Colonic mucosa (tissue), 4 donors: ENCODE data around the gene MS4A18. TPM values are rescaled to one million over a fixed set of nuclear protein-coding genes. Genes with fewer than 3 reads are reported as not detected.

ENCODE experiments used
- DNase-seq: peaks from one replicate; pipeline ENCODE4 v3.0.0-alpha.2; 2020
- H3K27ac ChIP-seq: fragments of 200-600 bp; one replicate; pipeline ENCODE4 v1.8.0; 2021
- H3K27me3 ChIP-seq: fragments of 200-600 bp; one replicate; pipeline ENCODE4 v1.8.0; 2021
- H3K36me3 ChIP-seq: fragments of 200-600 bp; one replicate; pipeline ENCODE4 v1.8.0; 2021
- H3K4me1 ChIP-seq: fragments of 200-600 bp; one replicate; pipeline ENCODE4 v1.8.0; 2021; ENCODE audit warnings: mild to moderate bottlenecking
- H3K4me3 ChIP-seq: fragments of 200-600 bp; one replicate; pipeline ENCODE4 v1.8.0; 2021
- H3K9ac ChIP-seq, 2 donors: one replicate each; pipeline ENCODE4 v1.7.0; 2013; ENCODE audit warnings: control low read depth in 2 of 2, low read depth in 2 of 2, low read length in 2 of 2
- H3K9me3 ChIP-seq: fragments of 200-600 bp; one replicate; pipeline ENCODE4 v1.8.0; 2021
- intact Hi-C: fragments of 100-400 bp; cut with DNase I; formaldehyde crosslinking; loops from one replicate; pipeline ENCODE4 v1.14.1; 2022
- total RNA-seq, 2 donors: library from RNA; stranded (reverse); fragmentation: NEBNext Ultra II Directional in 1 of 2; extraction: Animal tissue kit (Norgen Biotek cat#: 25700) in 1 of 2; gene quantifications; one replicate each; pipeline ENCODE4 v1.2.1, GENCODE V29; 2021
- TF ChIP-seq, protein P1 (sequence below): fragments of 200-600 bp; IDR thresholded peaks from one replicate; pipeline ENCODE4 v1.8.0; 2022; ENCODE audit warnings: antibody characterized with exemption, mild to moderate bottlenecking
- donor health status: healthy.
- donor health status: DM: no; HTN: no; CAD: no.
- donor health status: DM: no; HTN: no; CAD: no.

Gene MS4A18
- total RNA-seq, 2 donors from 2014 or later: not detected

GRCh38 chr11:60791153-60791933 is 66.8 kb downstream of the MS4A18 start:
- Histone ChIP-seq H3K9ac (no peak overlapping the region), H3K27me3 (no peaks in the 10 kb centered on the region), H3K36me3 (no peaks in the 10 kb centered on the region), H3K9me3 (no peaks in the 10 kb centered on the region), H3K4me3 (no peak overlapping the region), H3K27ac (no peak overlapping the region), H3K4me1 (no peaks in the 10 kb centered on the region)
- no peak for DNase-seq
- intact Hi-C loops: no loop called here
- TF ChIP-seq, protein P1, sequence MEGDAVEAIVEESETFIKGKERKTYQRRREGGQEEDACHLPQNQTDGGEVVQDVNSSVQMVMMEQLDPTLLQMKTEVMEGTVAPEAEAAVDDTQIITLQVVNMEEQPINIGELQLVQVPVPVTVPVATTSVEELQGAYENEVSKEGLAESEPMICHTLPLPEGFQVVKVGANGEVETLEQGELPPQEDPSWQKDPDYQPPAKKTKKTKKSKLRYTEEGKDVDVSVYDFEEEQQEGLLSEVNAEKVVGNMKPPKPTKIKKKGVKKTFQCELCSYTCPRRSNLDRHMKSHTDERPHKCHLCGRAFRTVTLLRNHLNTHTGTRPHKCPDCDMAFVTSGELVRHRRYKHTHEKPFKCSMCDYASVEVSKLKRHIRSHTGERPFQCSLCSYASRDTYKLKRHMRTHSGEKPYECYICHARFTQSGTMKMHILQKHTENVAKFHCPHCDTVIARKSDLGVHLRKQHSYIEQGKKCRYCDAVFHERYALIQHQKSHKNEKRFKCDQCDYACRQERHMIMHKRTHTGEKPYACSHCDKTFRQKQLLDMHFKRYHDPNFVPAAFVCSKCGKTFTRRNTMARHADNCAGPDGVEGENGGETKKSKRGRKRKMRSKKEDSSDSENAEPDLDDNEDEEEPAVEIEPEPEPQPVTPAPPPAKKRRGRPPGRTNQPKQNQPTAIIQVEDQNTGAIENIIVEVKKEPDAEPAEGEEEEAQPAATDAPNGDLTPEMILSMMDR: no peak

DNA sequence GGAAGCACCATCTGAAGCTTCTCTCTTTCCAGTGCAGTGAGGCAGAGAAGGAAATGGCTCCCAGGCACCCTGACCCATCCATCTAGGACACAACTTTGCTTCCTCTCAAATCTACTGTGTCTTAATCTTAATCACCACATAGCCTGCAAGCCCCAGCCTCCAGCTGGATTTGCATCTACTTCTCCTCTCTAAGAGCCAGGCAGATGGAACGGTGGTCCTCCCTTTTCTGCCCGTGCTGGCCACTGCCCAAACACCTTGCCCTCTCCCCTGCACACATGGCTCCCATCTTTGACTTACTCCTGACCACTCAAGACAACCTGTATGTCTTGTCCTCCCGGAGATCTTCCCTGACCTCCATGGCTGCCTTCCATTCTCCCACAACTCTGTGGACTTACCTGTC is 68.0 kb downstream of the MS4A18 start:
- Histone ChIP-seq H3K4me3 (no peak overlapping the region), H3K27ac (no peak overlapping the region), H3K36me3 (no peaks in the 10 kb centered on the region), H3K4me1 (no peaks in the 10 kb centered on the region), H3K27me3 (no peaks in the 10 kb centered on the region), H3K9ac (no peak overlapping the region), H3K9me3 (no peaks in the 10 kb centered on the region)
- intact Hi-C loops: no loop called here
- TF ChIP-seq, protein P1: no peak
- DNase-seq: no peak

Other genes starting within 250 kb of the MS4A18 start
- 100 to 1,000 TPM in 1 of 2 donors, 10 to 100 TPM in 1; 46.5 to 445 TPM for gene MS4A12, start 231.9 kb upstream of the MS4A18 start, total RNA-seq
- not detected for gene MS4A13, start 209.3 kb upstream of the MS4A18 start, total RNA-seq
- gene MS4A8, start 25.1 kb upstream of the MS4A18 start, total RNA-seq: 10 to 100 TPM in 1 of 2 donors, 1 to 10 TPM in 1; 6.3 to 24.0 TPM
- under 1 TPM in 1 of 2 donors, not detected in 1; 0.13 TPM for gene MS4A15, start 32.1 kb downstream of the MS4A18 start, total RNA-seq
- gene MS4A10, start 60.6 kb downstream of the MS4A18 start, total RNA-seq: under 1 TPM; 0.10 to 0.66 TPM
- 10 to 100 TPM; 10.9 to 32.1 TPM for gene CCDC86, start 117.4 kb downstream of the MS4A18 start, total RNA-seq
- 1 to 10 TPM; 3.7 to 4.7 TPM for gene PTGDR2, start 131.2 kb downstream of the MS4A18 start, total RNA-seq
- gene ZP1, start 142.8 kb downstream of the MS4A18 start, total RNA-seq: under 1 TPM in 1 of 2 donors, not detected in 1; 0.35 TPM
- gene PRPF19, start 181.9 kb downstream of the MS4A18 start, total RNA-seq: 100 to 1,000 TPM in 1 of 2 donors, 10 to 100 TPM in 1; 59.3 to 172 TPM
- gene TMEM109, start 189.4 kb downstream of the MS4A18 start, total RNA-seq: 10 to 100 TPM; 35.0 to 53.4 TPM
- 10 to 100 TPM; 12.3 to 20.7 TPM for gene TMEM132A, start 199.7 kb downstream of the MS4A18 start, total RNA-seq
- 10 to 100 TPM in 1 of 2 donors, 1 to 10 TPM in 1; 6.6 to 14.4 TPM for gene SLC15A3, start 227.5 kb downstream of the MS4A18 start, total RNA-seq
- gene CD6, start 247.0 kb downstream of the MS4A18 start, total RNA-seq: 1 to 10 TPM; 3.0 to 3.8 TPM